Liver (tissue), 9 donors: Measurements from ENCODE around the gene UBE2V1. TPM values are rescaled to one million over a fixed set of nuclear protein-coding genes. Genes with fewer than 3 reads are reported as not detected.

Experiments
- DNase-seq: peaks from one replicate; pipeline ENCODE4 v3.0.0-alpha.2; 2017; ENCODE audit warnings: low spot score
- H3K27ac ChIP-seq, 2 donors: one replicate each; pipeline ENCODE4 v1.7.0; 2013; ENCODE audit warnings: inconsistent platforms in 2 of 2, low read length in 2 of 2, control low read depth in 1 of 2, low read depth in 1 of 2, mild to moderate bottlenecking in 1 of 2
- H3K27me3 ChIP-seq, 4 donors: one replicate each; pipeline versions ENCODE4 v1.6.1 to v1.7.0; 2013; ENCODE audit warnings: low read length in 3 of 4, inconsistent platforms in 1 of 4, mild to moderate bottlenecking in 1 of 4, moderate library complexity in 1 of 4; ENCODE audit not compliant: control insufficient read depth in 4 of 4, insufficient read depth in 4 of 4
- H3K36me3 ChIP-seq, 4 donors: one replicate each; pipeline versions ENCODE4 v1.6.1 to v1.7.0; 2013; ENCODE audit warnings: low read length in 3 of 4, mild to moderate bottlenecking in 3 of 4, low read depth in 1 of 4, moderate library complexity in 1 of 4; ENCODE audit not compliant: control insufficient read depth in 4 of 4, insufficient read depth in 3 of 4
- H3K4me1 ChIP-seq, 4 donors: one replicate each; pipeline versions ENCODE4 v1.6.1 to v1.7.0; 2013; ENCODE audit warnings: low read length in 3 of 4, mild to moderate bottlenecking in 3 of 4, moderate library complexity in 1 of 4; ENCODE audit not compliant: control insufficient read depth in 4 of 4, insufficient read depth in 4 of 4
- H3K4me3 ChIP-seq, 3 donors: one replicate each; pipeline versions ENCODE4 v1.6.1 to v1.7.0; 2013; ENCODE audit warnings: low read length in 3 of 3, control low read depth in 1 of 3, low read depth in 1 of 3, mild to moderate bottlenecking in 1 of 3
- H3K9ac ChIP-seq, 2 donors: one replicate each; pipeline ENCODE4 v1.7.0; 2013; ENCODE audit warnings: low read length in 2 of 2, mild to moderate bottlenecking in 2 of 2, moderate library complexity in 2 of 2, control low read depth in 1 of 2, low read depth in 1 of 2
- H3K9me3 ChIP-seq, 4 donors: one replicate each; pipeline versions ENCODE4 v1.6.1 to v1.7.0; 2013; ENCODE audit warnings: low read length in 3 of 4; ENCODE audit not compliant: control insufficient read depth in 4 of 4
- CTCF ChIP-seq: fragments of 150-350 bp; IDR thresholded peaks from 2 replicates; pipeline ENCODE4 v1.5.1; 2017; ENCODE audit warnings: improper control_type of control experiment, low read depth, low read length; ENCODE audit not compliant: missing input control
- EGR1 ChIP-seq, 2 donors: IDR thresholded peaks; 2 replicates each; pipeline ENCODE4 v1.6.1; 2016 to 2018; ENCODE audit warnings: antibody characterized with exemption in 2 of 2, low read depth in 2 of 2
- FOXA1 ChIP-seq: IDR thresholded peaks from 2 replicates; pipeline ENCODE4 v1.6.1; 2016; ENCODE audit warnings: antibody characterized with exemption
- FOXA2 ChIP-seq: IDR thresholded peaks from 2 replicates; pipeline ENCODE4 v1.6.1; 2016; ENCODE audit warnings: antibody characterized with exemption
- GABPA ChIP-seq, 2 donors: IDR thresholded peaks in 1 of 2; conservative IDR thresholded peaks in 1 of 2; 2 replicates each; pipeline ENCODE4 v1.6.1; 2016; ENCODE audit warnings: antibody characterized with exemption in 2 of 2, mild to moderate bottlenecking in 1 of 2, moderate library complexity in 1 of 2
- HNF4A ChIP-seq, 2 donors: conservative IDR thresholded peaks; 2 replicates each; pipeline ENCODE4 v1.6.1; 2016; ENCODE audit warnings: antibody characterized with exemption in 2 of 2, mild to moderate bottlenecking in 2 of 2
- HNF4G ChIP-seq: IDR thresholded peaks from 2 replicates; pipeline ENCODE4 v1.6.1; 2016; ENCODE audit warnings: antibody characterized with exemption
- JUND ChIP-seq, 2 donors: IDR thresholded peaks; 2 replicates each; pipeline ENCODE4 v1.6.1; 2016; ENCODE audit warnings: antibody characterized with exemption in 2 of 2
- NR2F2 ChIP-seq: IDR thresholded peaks from 2 replicates; pipeline ENCODE4 v1.6.1; 2016; ENCODE audit warnings: antibody characterized with exemption
- RAD21 ChIP-seq, 2 donors: IDR thresholded peaks; 2 replicates each; pipeline ENCODE4 v1.6.1; 2016; ENCODE audit warnings: antibody characterized with exemption in 2 of 2, mild to moderate bottlenecking in 2 of 2
- REST ChIP-seq: IDR thresholded peaks from 2 replicates; pipeline ENCODE4 v1.6.1; 2016; ENCODE audit warnings: antibody characterized with exemption, mild to moderate bottlenecking
- RXRA ChIP-seq, 2 donors: IDR thresholded peaks; 2 replicates each; pipeline ENCODE4 v1.6.1; 2017 to 2018; ENCODE audit warnings: antibody characterized with exemption in 2 of 2, mild to moderate bottlenecking in 1 of 2
- SP1 ChIP-seq: IDR thresholded peaks from 2 replicates; pipeline ENCODE4 v1.6.1; 2018; ENCODE audit warnings: antibody characterized with exemption, mild to moderate bottlenecking
- TAF1 ChIP-seq: conservative IDR thresholded peaks from 2 replicates; pipeline ENCODE4 v1.6.1; 2016; ENCODE audit warnings: antibody characterized with exemption, mild to moderate bottlenecking
- YY1 ChIP-seq: IDR thresholded peaks from 2 replicates; pipeline ENCODE4 v1.6.1; 2016; ENCODE audit warnings: antibody characterized with exemption, mild to moderate bottlenecking
- WGBS: extraction: QIAGEN DNeasy Blood & Tissue Kit; methylation state at CpG from one replicate; pipeline ENCODE4 v1.1.7; 2013; 5-methylcytosine and 5-hydroxymethylcytosine counted together
- polyA plus RNA-seq, 2 donors: library from polyadenylated mRNA; stranded (reverse) in 1 of 2; unstranded in 1 of 2; fragments of 200-250 nt in 1 of 2; fragments of >200 nt in 1 of 2; fragmentation: Nextera tagmentation in 1 of 2; extraction: Ambion mirVana in 1 of 2; gene quantifications; one replicate each; pipeline versions ENCODE4 v1.2.1 to v1.2.3, GENCODE V29; 2013 to 2015
- total RNA-seq, 2 donors: library from RNA; depleted of rRNA; stranded (reverse); fragments of >200 nt; gene quantifications; one replicate each; pipeline ENCODE4 v1.2.3, GENCODE V29; 2014
- TF ChIP-seq, protein P1 (sequence below): IDR thresholded peaks from 2 replicates; pipeline ENCODE4 v1.6.1; 2016; ENCODE audit warnings: antibody characterized with exemption
- TF ChIP-seq, protein P2 (sequence below): IDR thresholded peaks from 2 replicates; pipeline ENCODE4 v1.6.1; 2016; ENCODE audit warnings: antibody characterized with exemption
- TF ChIP-seq, protein P3 (sequence below): IDR thresholded peaks from 2 replicates; pipeline ENCODE4 v1.6.1; 2016; ENCODE audit warnings: antibody characterized with exemption
- donor health status: healthy.
- donor health status: healthy.
- donor health status: healthy.
- donor health status: healthy.
- donor health status: healthy.

UBE2V1 gene
- total and polyA plus RNA-seq, 4 donors, result 27.9 to 53.0 (median 34.2) TPM

GRCh38 chr20:50057714-50058053 is 55.3 kb downstream of the UBE2V1 start:
- no peak for TF ChIP-seq EGR1 (IDR thresholded peaks at IDR 0.05; ENCODE audit: low read depth in 2 of 2)
- TF ChIP-seq NR2F2, result no peak
- TF ChIP-seq, protein P1, sequence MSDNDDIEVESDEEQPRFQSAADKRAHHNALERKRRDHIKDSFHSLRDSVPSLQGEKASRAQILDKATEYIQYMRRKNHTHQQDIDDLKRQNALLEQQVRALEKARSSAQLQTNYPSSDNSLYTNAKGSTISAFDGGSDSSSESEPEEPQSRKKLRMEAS, result no peak
- TF ChIP-seq TAF1, result no peak
- DNase-seq, result no peak
- Histone ChIP-seq H3K4me3 (no peak overlapping the region), H3K27me3 (no peaks in the 10 kb centered on the region), H3K4me1 (no peaks in the 10 kb centered on the region), H3K9ac (no peak overlapping the region), H3K9me3 (no peaks in the 10 kb centered on the region), H3K27ac (no peak overlapping the region), H3K36me3 (no peaks in the 10 kb centered on the region)
- 94% methylated on average over 1 of the region's 1 CpG for WGBS

DNA sequence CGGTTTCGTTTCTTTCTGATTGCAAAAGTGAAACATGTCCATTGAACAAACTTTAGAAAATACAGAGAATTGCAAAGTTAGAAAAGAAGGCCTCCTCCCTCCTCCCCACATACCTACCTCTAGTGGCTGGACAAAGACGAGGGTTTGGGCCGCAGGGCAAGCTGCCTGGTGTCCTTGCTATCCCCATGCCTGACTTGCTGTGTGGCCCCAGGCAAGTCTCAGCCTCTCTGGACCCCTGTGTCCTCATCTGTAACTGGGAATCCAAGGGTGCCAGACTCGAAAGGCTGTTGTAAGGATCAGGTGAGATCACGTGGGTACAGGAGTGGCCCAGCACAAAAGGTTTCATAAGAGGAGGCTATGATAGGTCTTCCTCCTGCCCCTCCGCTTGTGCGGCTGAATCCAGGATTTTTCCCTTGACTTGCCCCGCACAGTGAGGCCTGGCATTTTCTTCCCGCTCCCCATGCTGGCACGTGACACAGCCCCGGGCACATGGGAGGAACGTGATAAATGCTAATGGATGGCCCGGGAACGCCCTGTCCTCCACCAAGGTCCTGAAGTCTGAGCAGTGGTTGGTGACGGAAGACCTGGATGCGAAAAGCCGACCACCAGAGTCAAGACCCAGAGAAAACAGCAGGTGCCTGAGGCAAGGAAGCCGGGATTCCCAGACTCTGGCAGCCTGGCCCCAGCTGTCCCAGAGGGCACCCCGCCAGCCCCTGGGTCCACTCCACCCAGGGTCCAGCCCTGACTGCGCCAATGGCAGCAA is 55.8 kb downstream of the UBE2V1 start:
- Histone ChIP-seq H3K9ac (no peak overlapping the region), H3K4me1 (no peaks in the 10 kb centered on the region), H3K9me3 (no peaks in the 10 kb centered on the region), H3K36me3 (no peaks in the 10 kb centered on the region), H3K27me3 (no peaks in the 10 kb centered on the region), H3K4me3 (no peak overlapping the region), H3K27ac (no peak overlapping the region)
- 94% methylated on average over 21 of the region's 21 CpGs for WGBS
- no peak for DNase-seq
- TF ChIP-seq NR2F2, result no peak
- no peak for TF ChIP-seq HNF4A (conservative IDR thresholded peaks at IDR 0.05)
- TF ChIP-seq SP1, result no peak
- TF ChIP-seq, protein P1, result no peak
- TF ChIP-seq, protein P2, sequence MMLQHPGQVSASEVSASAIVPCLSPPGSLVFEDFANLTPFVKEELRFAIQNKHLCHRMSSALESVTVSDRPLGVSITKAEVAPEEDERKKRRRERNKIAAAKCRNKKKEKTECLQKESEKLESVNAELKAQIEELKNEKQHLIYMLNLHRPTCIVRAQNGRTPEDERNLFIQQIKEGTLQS, result no peak

DNA sequence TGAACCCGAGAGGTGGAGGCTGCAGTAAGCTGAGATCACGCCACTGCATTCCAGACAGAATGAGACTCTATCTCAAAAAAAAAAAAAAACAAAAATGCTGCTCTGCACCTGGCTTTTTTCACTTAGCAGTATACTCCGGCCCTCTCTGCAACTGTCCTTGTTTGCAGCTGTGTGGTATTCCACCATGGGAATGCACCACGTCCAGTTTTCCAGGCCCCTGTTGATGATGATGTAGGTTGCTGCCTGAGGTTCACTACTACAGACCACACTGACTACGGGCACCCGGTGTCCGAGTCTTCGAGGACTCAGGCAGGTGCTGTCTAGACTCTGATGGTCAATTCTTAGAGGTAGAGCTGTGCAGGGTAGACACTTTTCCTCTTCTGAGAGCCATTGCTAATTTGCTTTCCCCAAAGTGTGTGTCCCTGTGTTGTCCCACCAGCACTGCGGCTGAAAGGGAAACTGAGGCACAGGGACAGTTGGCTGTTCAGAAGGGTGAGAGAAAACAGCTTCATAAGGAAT is 56.5 kb downstream of the UBE2V1 start:
- WGBS, result 95% methylated on average over 9 of the region's 9 CpGs
- TF ChIP-seq, protein P1, result no peak
- TF ChIP-seq EGR1 (IDR thresholded peaks at IDR 0.05; ENCODE audit: low read depth in 2 of 2) (no peak), SP1 (no peak), GABPA (IDR thresholded peaks at IDR 0.05 in 1 of 2, conservative IDR thresholded peaks at IDR 0.05 in 1 of 2) (no peak), YY1 (no peak), FOXA1 (no peak), CTCF (no peak), NR2F2 (no peak), RAD21 (IDR thresholded peaks at IDR 0.05) (no peak), REST (no peak), HNF4G (no peak), JUND (IDR thresholded peaks at IDR 0.05) (no peak), RXRA (IDR thresholded peaks at IDR 0.05) (no peak), HNF4A (conservative IDR thresholded peaks at IDR 0.05) (no peak), TAF1 (no peak), FOXA2 (no peak)
- TF ChIP-seq, protein P2, result no peak
- TF ChIP-seq, protein P3, sequence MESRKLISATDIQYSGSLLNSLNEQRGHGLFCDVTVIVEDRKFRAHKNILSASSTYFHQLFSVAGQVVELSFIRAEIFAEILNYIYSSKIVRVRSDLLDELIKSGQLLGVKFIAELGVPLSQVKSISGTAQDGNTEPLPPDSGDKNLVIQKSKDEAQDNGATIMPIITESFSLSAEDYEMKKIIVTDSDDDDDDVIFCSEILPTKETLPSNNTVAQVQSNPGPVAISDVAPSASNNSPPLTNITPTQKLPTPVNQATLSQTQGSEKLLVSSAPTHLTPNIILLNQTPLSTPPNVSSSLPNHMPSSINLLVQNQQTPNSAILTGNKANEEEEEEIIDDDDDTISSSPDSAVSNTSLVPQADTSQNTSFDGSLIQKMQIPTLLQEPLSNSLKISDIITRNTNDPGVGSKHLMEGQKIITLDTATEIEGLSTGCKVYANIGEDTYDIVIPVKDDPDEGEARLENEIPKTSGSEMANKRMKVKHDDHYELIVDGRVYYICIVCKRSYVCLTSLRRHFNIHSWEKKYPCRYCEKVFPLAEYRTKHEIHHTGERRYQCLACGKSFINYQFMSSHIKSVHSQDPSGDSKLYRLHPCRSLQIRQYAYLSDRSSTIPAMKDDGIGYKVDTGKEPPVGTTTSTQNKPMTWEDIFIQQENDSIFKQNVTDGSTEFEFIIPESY, result no peak
- DNase-seq, result no peak

More for the DNA sequence above, 56.5 kb downstream of the UBE2V1 start:
- no peaks in the 10 kb centered on the region for H3K4me1 ChIP-seq
- H3K36me3 ChIP-seq, result no peaks in the 10 kb centered on the region
- no peak overlapping the region for H3K4me3 ChIP-seq
- no peak overlapping the region for H3K27ac ChIP-seq
- H3K9me3 ChIP-seq, result no peaks in the 10 kb centered on the region
- H3K9ac ChIP-seq, result no peak overlapping the region
- H3K27me3 ChIP-seq, result no peaks in the 10 kb centered on the region
